GM23248 (cell line): ENCODE results near the gene OOEP. TPM values are rescaled to one million over a fixed set of nuclear protein-coding genes. Genes with fewer than 3 reads are reported as not detected.

Experiments
- DNase-seq: peaks from one replicate; pipeline ENCODE4 v3.0.0-alpha.2; 2015
- H2AFZ ChIP-seq: fragments of 200-600 bp; sonication (generic); 2 replicates; pipeline ENCODE4 v1.6.1; 2016; ENCODE audit warnings: antibody characterized with exemption
- H3F3A ChIP-seq: fragments of 200-600 bp; sonication (generic); 2 replicates; pipeline ENCODE4 v1.6.1; 2016; ENCODE audit warnings: mild to moderate bottlenecking, antibody characterized with exemption, mixed run types; ENCODE audit not compliant: insufficient read depth
- H3K27ac ChIP-seq: fragments of 200-600 bp; sonication (generic); 2 replicates; pipeline ENCODE4 v1.5.1; 2016; ENCODE audit warnings: mild to moderate bottlenecking
- H3K27me3 ChIP-seq: fragments of 200-600 bp; sonication (generic); replicated peaks from 2 replicates; pipeline ENCODE4 v1.6.1; 2016; ENCODE audit warnings: mild to moderate bottlenecking; ENCODE audit not compliant: insufficient read depth
- H3K36me3 ChIP-seq: fragments of 200-600 bp; sonication (generic); 2 replicates; pipeline ENCODE4 v1.6.1; 2016; ENCODE audit warnings: low read depth, mild to moderate bottlenecking
- H3K4me1 ChIP-seq: fragments of 200-600 bp; sonication (generic); 2 replicates; pipeline ENCODE4 v1.6.1; 2016; ENCODE audit warnings: mild to moderate bottlenecking; ENCODE audit not compliant: insufficient read depth
- H3K4me2 ChIP-seq: fragments of 200-600 bp; sonication (generic); one replicate; pipeline ENCODE4 v1.6.1; 2016; ENCODE audit warnings: mild to moderate bottlenecking; ENCODE audit not compliant: unreplicated experiment
- H3K4me3 ChIP-seq: fragments of 200-600 bp; sonication (generic); 2 replicates; pipeline ENCODE4 v1.5.1; 2016; ENCODE audit warnings: mild to moderate bottlenecking
- H3K79me2 ChIP-seq: fragments of 200-600 bp; sonication (generic); 2 replicates; pipeline ENCODE4 v1.6.1; 2016; ENCODE audit warnings: mild to moderate bottlenecking; ENCODE audit not compliant: insufficient read depth
- H3K9ac ChIP-seq: fragments of 200-600 bp; sonication (generic); 2 replicates; pipeline ENCODE4 v1.6.1; 2016; ENCODE audit warnings: mild to moderate bottlenecking
- H3K9me2 ChIP-seq: fragments of 200-600 bp; sonication (generic); 2 replicates; pipeline ENCODE4 v1.6.1; 2016; ENCODE audit warnings: mixed run types, mild to moderate bottlenecking, moderate library complexity; ENCODE audit not compliant: insufficient read depth
- H3K9me3 ChIP-seq: fragments of 200-600 bp; sonication (generic); one replicate; pipeline ENCODE4 v1.6.1; 2017; ENCODE audit warnings: low read depth
- H4K20me1 ChIP-seq: fragments of 200-600 bp; sonication (generic); 2 replicates; pipeline ENCODE4 v1.6.0; 2016; ENCODE audit not compliant: insufficient read depth
- EZH2 ChIP-seq: fragments of 200-600 bp; sonication (generic); IDR thresholded peaks from 2 replicates; pipeline ENCODE4 v1.6.1; 2018; ENCODE audit warnings: antibody characterized with exemption, mild to moderate bottlenecking; ENCODE audit not compliant: insufficient read depth, poor library complexity, severe bottlenecking
- EZH2phosphoT487 ChIP-seq: fragments of 200-600 bp; sonication (generic); IDR thresholded peaks from 2 replicates; pipeline ENCODE4 v1.6.1; 2018; ENCODE audit warnings: antibody characterized with exemption, moderate library complexity, mild to moderate bottlenecking, low read depth; ENCODE audit not compliant: insufficient read depth
- WGBS, 2 experiments: methylation state at CpG; one replicate each; pipeline ENCODE4 v1.1.6; 2015 to 2017; ENCODE audit warnings: low lambda C conversion rate in 2 of 2, low coverage in 1 of 2; ENCODE audit errors: missing lambda C conversion rate in 2 of 2; 5-methylcytosine and 5-hydroxymethylcytosine counted together
- in situ Hi-C: fragments of 300-500 bp; cut with MboI; formaldehyde crosslinking; loops from 2 replicates; pipeline ENCODE4 v1.15.0; 2020
- polyA plus RNA-seq: library from polyadenylated mRNA; unstranded; fragments of >200 nt; fragmentation: Nextera tagmentation; extraction: Ambion mirVana; gene quantifications from 2 replicates; pipeline ENCODE4 v1.2.1, GENCODE V29; 2016
- total RNA-seq: library from RNA; depleted of rRNA; stranded (reverse); fragments of >200 nt; shearing (Covaris generic); gene quantifications from 2 replicates; pipeline ENCODE4 v1.2.3, GENCODE V29; 2014

OOEP gene
- total and polyA plus RNA-seq, 2 experiments from 2014 or later: not detected

- H3K27me3 ChIP-seq: peaks cover 15% of the 10 kb centered on the region; the same call in 1 of the 2 replicates
- WGBS, 2 experiments: 44 to 62% methylated on average over 3 to 5 of the region's 5 CpGs
- H3K4me1 ChIP-seq: no peaks in the 10 kb centered on the region
- no peaks in the 10 kb centered on the region for H3K9me2 ChIP-seq
- H3K27ac ChIP-seq: no peak overlapping the region
- H4K20me1 ChIP-seq: no peaks in the 10 kb centered on the region
- DNase-seq: no peak
- no peaks in the 10 kb centered on the region for H3K9me3 ChIP-seq
- no peaks in the 10 kb centered on the region for H3F3A ChIP-seq
- no peak overlapping the region for H3K4me2 ChIP-seq
- H2AFZ ChIP-seq: no peak overlapping the region
- in situ Hi-C loops: no loop called here
- no peak overlapping the region for H3K9ac ChIP-seq
- no peaks in the 10 kb centered on the region for H3K79me2 ChIP-seq
- no peaks in the 10 kb centered on the region for H3K36me3 ChIP-seq
- no peak overlapping the region for H3K4me3 ChIP-seq
- TF ChIP-seq EZH2phosphoT487: no peak
- no peak for TF ChIP-seq EZH2
Measured at GRCh38 chr6:73342174-73342573, 27.5 kb downstream of the OOEP start.

- Histone ChIP-seq H4K20me1 (no peaks in the 10 kb centered on the region), H3K79me2 (no peaks in the 10 kb centered on the region), H3K4me1 (no peaks in the 10 kb centered on the region), H3K9ac (no peak overlapping the region), H2AFZ (no peak overlapping the region), H3K9me3 (no peaks in the 10 kb centered on the region), H3K27me3 (0 out of 2 replicates have a peak, but pooled peaks cover 8% of the 10 kb centered on the region), H3K4me2 (no peak overlapping the region), H3K27ac (no peak overlapping the region), H3F3A (no peaks in the 10 kb centered on the region), H3K9me2 (no peaks in the 10 kb centered on the region), H3K4me3 (no peak overlapping the region), H3K36me3 (no peaks in the 10 kb centered on the region)
- TF ChIP-seq EZH2phosphoT487: no peak
- TF ChIP-seq EZH2: no peak
- in situ Hi-C loops: no loop called here
- no peak for DNase-seq
- 25 to 35% methylated on average over 1 of the region's 1 CpG for WGBS, 2 experiments
Measured at GRCh38 chr6:73341335-73341734, 28.4 kb downstream of the OOEP start.

- Histone ChIP-seq H3K4me3 (no peak overlapping the region), H3K9me3 (no peaks in the 10 kb centered on the region), H3K79me2 (no peaks in the 10 kb centered on the region), H3K27me3 (0 out of 2 replicates have a peak, but pooled peaks cover 5% of the 10 kb centered on the region), H3K9ac (no peak overlapping the region), H3K36me3 (no peaks in the 10 kb centered on the region), H3K9me2 (no peaks in the 10 kb centered on the region), H2AFZ (no peak overlapping the region), H3F3A (no peaks in the 10 kb centered on the region), H3K4me2 (no peak overlapping the region), H4K20me1 (no peaks in the 10 kb centered on the region), H3K4me1 (no peaks in the 10 kb centered on the region), H3K27ac (no peak overlapping the region)
- in situ Hi-C loops: no loop called here
- peak; percentile 13 for DNase-seq
- TF ChIP-seq EZH2phosphoT487: no peak
- TF ChIP-seq EZH2: no peak
- 57 to 63% methylated on average over 2 of the region's 2 CpGs for WGBS, 2 experiments
Measured at GRCh38 chr6:73340048-73340447, 29.6 kb downstream of the OOEP start.

- Histone ChIP-seq H3K9me3 (no peaks in the 10 kb centered on the region), H3K27ac (no peak overlapping the region), H2AFZ (no peak overlapping the region), H3K4me2 (no peak overlapping the region), H3K36me3 (no peaks in the 10 kb centered on the region), H3K9ac (no peak overlapping the region), H3K4me1 (no peaks in the 10 kb centered on the region), H4K20me1 (no peaks in the 10 kb centered on the region), H3K79me2 (no peaks in the 10 kb centered on the region), H3F3A (no peaks in the 10 kb centered on the region), H3K27me3 (0 out of 2 replicates have a peak, but pooled peaks cover 5% of the 10 kb centered on the region), H3K9me2 (no peaks in the 10 kb centered on the region), H3K4me3 (no peak overlapping the region)
- peak; percentile 27 for DNase-seq
- WGBS, 2 experiments: 57% methylated on average over 3 of the region's 3 CpGs
- no peak for TF ChIP-seq EZH2
- no peak for TF ChIP-seq EZH2phosphoT487
- in situ Hi-C loops: no loop called here
Measured at GRCh38 chr6:73339340-73339739, 30.4 kb downstream of the OOEP start.

GRCh38 chr6:73329201-73329600 is 40.5 kb downstream of the OOEP start:
- TF ChIP-seq EZH2 (no peak), EZH2phosphoT487 (no peak)
- H2AFZ ChIP-seq: 0 out of 2 replicates have a peak overlapping the region, but pooled peaks have one; percentile 2
- H3K9me2 ChIP-seq: no peaks in the 10 kb centered on the region
- no peak for DNase-seq
- H3F3A ChIP-seq: no peaks in the 10 kb centered on the region
- in situ Hi-C loops: no loop called here
- H3K9me3 ChIP-seq: no peaks in the 10 kb centered on the region
- H3K4me2 ChIP-seq: no peak overlapping the region
- H3K27ac ChIP-seq: no peak overlapping the region
- H3K79me2 ChIP-seq: no peaks in the 10 kb centered on the region
- H3K36me3 ChIP-seq: no peaks in the 10 kb centered on the region
- WGBS, 2 experiments: 60 to 61% methylated on average over 3 of the region's 3 CpGs
- H3K4me1 ChIP-seq: no peaks in the 10 kb centered on the region
- H3K4me3 ChIP-seq: no peak overlapping the region
- no peak overlapping the region for H3K9ac ChIP-seq
- no peaks in the 10 kb centered on the region; the same call in 1 of the 2 replicates for H3K27me3 ChIP-seq
- no peaks in the 10 kb centered on the region for H4K20me1 ChIP-seq
